D721Med (cell line): ENCODE measurements around the gene LCLAT1.

Experiments used
- DNase-seq: peaks from one replicate; pipeline ENCODE4 v3.0.0; 2011; ENCODE audit warnings: low spot score; ENCODE audit not compliant: insufficient read length
- FAIRE-seq: peaks from 2 replicates; lab custom pipeline; 2011; peaks lifted over from hg19 to GRCh38; lab: Jason Lieb, UNC
- CTCF ChIP-seq: IDR thresholded peaks from 2 replicates; pipeline ENCODE4 v1.5.1; 2012; ENCODE audit warnings: mild to moderate bottlenecking, control low read depth; ENCODE audit not compliant: insufficient read depth; ENCODE audit errors: missing control alignments

The LCLAT1 gene

GRCh38 chr2:30670453-30670852 lies 223.4 kb downstream of the LCLAT1 start:
- FAIRE-seq (no peak), DNase-seq (no peak)
- TF ChIP-seq CTCF = no peak

GRCh38 chr2:30673127-30673526 lies 226.1 kb downstream of the LCLAT1 start:
- FAIRE-seq = peak; percentile 58
- no peak for DNase-seq
- TF ChIP-seq CTCF = no peak

GRCh38 chr2:30675758-30676157 lies 228.7 kb downstream of the LCLAT1 start:
- FAIRE-seq (no peak), DNase-seq (no peak)
- TF ChIP-seq CTCF = no peak

- FAIRE-seq (no peak), DNase-seq (no peak)
- TF ChIP-seq CTCF = no peak
Measured at GRCh38 chr2:30677231-30677630, 230.2 kb downstream of the LCLAT1 start.

- TF ChIP-seq CTCF = no peak
- DNase-seq (no peak), FAIRE-seq (no peak)
Measured at GRCh38 chr2:30677861-30678385, 230.9 kb downstream of the LCLAT1 start.

- no peak for FAIRE-seq
- no peak for DNase-seq
- TF ChIP-seq CTCF = no peak
Measured at GRCh38 chr2:30678410-30679137, 231.5 kb downstream of the LCLAT1 start.

- no peak for DNase-seq
- no peak for TF ChIP-seq CTCF
- no peak for FAIRE-seq
Measured at GRCh38 chr2:30679426-30680088, 232.5 kb downstream of the LCLAT1 start.
